ENCODE measurements around the gene LMOD2. TPM values are rescaled to one million over a fixed set of nuclear protein-coding genes. Genes with fewer than 3 reads are reported as not detected.

LMOD2 gene
- total RNA-seq, 1 donor from 2014 or later: not detected

- DNase-seq (ENCODE audit: low read depth) (no peak), FAIRE-seq (no peak)
- no peak overlapping the region for H3K4me3 ChIP-seq (ENCODE audit: insufficient read depth, low read depth, low read length)
- TF ChIP-seq, protein P1, sequence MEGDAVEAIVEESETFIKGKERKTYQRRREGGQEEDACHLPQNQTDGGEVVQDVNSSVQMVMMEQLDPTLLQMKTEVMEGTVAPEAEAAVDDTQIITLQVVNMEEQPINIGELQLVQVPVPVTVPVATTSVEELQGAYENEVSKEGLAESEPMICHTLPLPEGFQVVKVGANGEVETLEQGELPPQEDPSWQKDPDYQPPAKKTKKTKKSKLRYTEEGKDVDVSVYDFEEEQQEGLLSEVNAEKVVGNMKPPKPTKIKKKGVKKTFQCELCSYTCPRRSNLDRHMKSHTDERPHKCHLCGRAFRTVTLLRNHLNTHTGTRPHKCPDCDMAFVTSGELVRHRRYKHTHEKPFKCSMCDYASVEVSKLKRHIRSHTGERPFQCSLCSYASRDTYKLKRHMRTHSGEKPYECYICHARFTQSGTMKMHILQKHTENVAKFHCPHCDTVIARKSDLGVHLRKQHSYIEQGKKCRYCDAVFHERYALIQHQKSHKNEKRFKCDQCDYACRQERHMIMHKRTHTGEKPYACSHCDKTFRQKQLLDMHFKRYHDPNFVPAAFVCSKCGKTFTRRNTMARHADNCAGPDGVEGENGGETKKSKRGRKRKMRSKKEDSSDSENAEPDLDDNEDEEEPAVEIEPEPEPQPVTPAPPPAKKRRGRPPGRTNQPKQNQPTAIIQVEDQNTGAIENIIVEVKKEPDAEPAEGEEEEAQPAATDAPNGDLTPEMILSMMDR (IDR thresholded peaks at IDR 0.05; ENCODE audit: insufficient read depth, low read depth, low read length): no peak
- no peak for TF ChIP-seq EZH2 (IDR thresholded peaks at IDR 0.05; ENCODE audit: insufficient read depth, low read length)
- no peaks in the 10 kb centered on the region for H3K9me3 ChIP-seq (ENCODE audit: insufficient read depth, low read depth, low read length)
- no peak overlapping the region for H3K9ac ChIP-seq (ENCODE audit: low read length)
- Mint-ChIP-seq H3K4me3 (ENCODE audit: unreplicated experiment) (no peak overlapping the region), H3K27ac (ENCODE audit: unreplicated experiment) (no peak overlapping the region), H3K27me3 (ENCODE audit: low read depth, unreplicated experiment) (no peaks in the 10 kb centered on the region), H3K4me1 (ENCODE audit: low read depth, unreplicated experiment) (peaks cover 9% of the 10 kb centered on the region), H3K36me3 (ENCODE audit: low read depth, unreplicated experiment) (no peaks in the 10 kb centered on the region), H3K9me3 (ENCODE audit: unreplicated experiment) (no peaks in the 10 kb centered on the region)
- H3K4me2 ChIP-seq (ENCODE audit: low read length): no peak overlapping the region
- peaks cover 4% of the 10 kb centered on the region for H4K20me1 ChIP-seq (ENCODE audit: insufficient read depth, low read length)
- no peaks in the 10 kb centered on the region for H3K27me3 ChIP-seq (ENCODE audit: insufficient read depth, low read length)
- H3K27ac ChIP-seq (ENCODE audit: low read depth, low read length): no peak overlapping the region
- H3K4me1 ChIP-seq (ENCODE audit: insufficient read depth, low read length): peaks cover 2% of the 10 kb centered on the region
- no peaks in the 10 kb centered on the region for H3K79me2 ChIP-seq (ENCODE audit: insufficient read depth, low read length)
- H2AFZ ChIP-seq (ENCODE audit: low read depth, low read length): no peak overlapping the region
- peaks cover 16% of the 10 kb centered on the region for H3K36me3 ChIP-seq (ENCODE audit: insufficient read depth, low read length)
These were observed 32.1 kb downstream of the LMOD2 start for GRCh38 chr7:123687727-123688126.

- Mint-ChIP-seq H3K36me3 (ENCODE audit: low read depth, unreplicated experiment) (no peaks in the 10 kb centered on the region), H3K4me1 (ENCODE audit: low read depth, unreplicated experiment) (peaks cover 9% of the 10 kb centered on the region), H3K27ac (ENCODE audit: unreplicated experiment) (no peak overlapping the region), H3K4me3 (ENCODE audit: unreplicated experiment) (no peak overlapping the region), H3K27me3 (ENCODE audit: low read depth, unreplicated experiment) (no peaks in the 10 kb centered on the region), H3K9me3 (ENCODE audit: unreplicated experiment) (no peaks in the 10 kb centered on the region)
- Histone ChIP-seq H3K27me3 (ENCODE audit: insufficient read depth, low read length) (no peaks in the 10 kb centered on the region), H2AFZ (ENCODE audit: low read depth, low read length) (no peak overlapping the region), H3K79me2 (ENCODE audit: insufficient read depth, low read length) (no peaks in the 10 kb centered on the region), H3K9me3 (ENCODE audit: insufficient read depth, low read depth, low read length) (no peaks in the 10 kb centered on the region), H3K4me1 (ENCODE audit: insufficient read depth, low read length) (no peaks in the 10 kb centered on the region), H3K27ac (ENCODE audit: low read depth, low read length) (no peak overlapping the region), H3K4me2 (ENCODE audit: low read length) (no peak overlapping the region), H3K36me3 (ENCODE audit: insufficient read depth, low read length) (peaks cover 22% of the 10 kb centered on the region), H3K4me3 (ENCODE audit: insufficient read depth, low read depth, low read length) (no peak overlapping the region), H3K9ac (ENCODE audit: low read length) (no peak overlapping the region), H4K20me1 (ENCODE audit: insufficient read depth, low read length) (peaks cover 4% of the 10 kb centered on the region)
- TF ChIP-seq EZH2 (IDR thresholded peaks at IDR 0.05; ENCODE audit: insufficient read depth, low read length): no peak
- TF ChIP-seq, protein P1 (IDR thresholded peaks at IDR 0.05; ENCODE audit: insufficient read depth, low read depth, low read length): no peak
- no peak for FAIRE-seq
- no peak for DNase-seq (ENCODE audit: low read depth)
These were observed 33.6 kb downstream of the LMOD2 start for GRCh38 chr7:123689250-123689649.

DNA sequence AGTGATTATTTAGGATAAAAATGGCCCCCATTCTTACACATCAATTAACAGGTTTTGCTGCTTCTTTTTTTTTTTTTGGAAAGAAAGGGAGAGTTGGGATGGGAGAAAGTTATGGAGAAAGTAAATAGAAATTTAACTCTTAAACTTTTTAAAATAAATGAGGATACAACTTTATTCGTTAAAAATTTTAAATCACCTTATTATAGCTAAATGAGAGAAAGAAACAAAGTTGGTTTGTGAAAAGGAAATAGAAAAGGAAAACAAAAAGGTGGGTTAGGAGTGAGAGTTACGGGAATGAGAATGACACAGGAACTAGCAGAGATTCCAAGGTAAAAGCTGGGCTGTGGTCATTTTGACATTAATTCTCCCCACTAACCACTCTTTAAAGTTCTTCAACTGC lies 34.9 kb downstream of the LMOD2 start:
- H3K27ac ChIP-seq (ENCODE audit: low read depth, low read length): no peak overlapping the region
- DNase-seq (ENCODE audit: low read depth) (no peak), FAIRE-seq (no peak)
- Mint-ChIP-seq H3K27me3 (ENCODE audit: low read depth, unreplicated experiment) (no peaks in the 10 kb centered on the region), H3K4me1 (ENCODE audit: low read depth, unreplicated experiment) (peaks cover 9% of the 10 kb centered on the region), H3K9me3 (ENCODE audit: unreplicated experiment) (no peaks in the 10 kb centered on the region), H3K36me3 (ENCODE audit: low read depth, unreplicated experiment) (no peaks in the 10 kb centered on the region), H3K27ac (ENCODE audit: unreplicated experiment) (no peak overlapping the region), H3K4me3 (ENCODE audit: unreplicated experiment) (no peak overlapping the region)
- H3K9ac ChIP-seq (ENCODE audit: low read length): no peak overlapping the region
- TF ChIP-seq, protein P1 (IDR thresholded peaks at IDR 0.05; ENCODE audit: insufficient read depth, low read depth, low read length): no peak
- TF ChIP-seq EZH2 (IDR thresholded peaks at IDR 0.05; ENCODE audit: insufficient read depth, low read length): no peak
- no peaks in the 10 kb centered on the region for H3K27me3 ChIP-seq (ENCODE audit: insufficient read depth, low read length)
- H3K4me1 ChIP-seq (ENCODE audit: insufficient read depth, low read length): no peaks in the 10 kb centered on the region
- H3K36me3 ChIP-seq (ENCODE audit: insufficient read depth, low read length): peaks cover 25% of the 10 kb centered on the region
- no peaks in the 10 kb centered on the region for H3K79me2 ChIP-seq (ENCODE audit: insufficient read depth, low read length)
- no peaks in the 10 kb centered on the region for H3K9me3 ChIP-seq (ENCODE audit: insufficient read depth, low read depth, low read length)
- no peak overlapping the region for H3K4me2 ChIP-seq (ENCODE audit: low read length)
- H3K4me3 ChIP-seq (ENCODE audit: insufficient read depth, low read depth, low read length): no peak overlapping the region
- no peak overlapping the region for H2AFZ ChIP-seq (ENCODE audit: low read depth, low read length)
- H4K20me1 ChIP-seq (ENCODE audit: insufficient read depth, low read length): peaks cover 6% of the 10 kb centered on the region
